DMS 273 (cell line): ENCODE measurements around the gene DNM1.
A peak's percentile ranks its signal among the peaks of the same experiment; 100 is the strongest.

Source experiments
- DNase-seq: peaks from one replicate; lab custom pipeline; 2025; ENCODE audit not compliant: unreplicated experiment; lab: John Stamatoyannopoulos, UW

Gene DNM1

GRCh38 chr9:128204858-128205257, 1.7 kb downstream of the DNM1 start:
- DNase-seq: no peak

GRCh38 chr9:128205296-128205944, 2.2 kb downstream of the DNM1 start:
- no peak for DNase-seq

- DNase-seq: no peak
Measured at GRCh38 chr9:128206484-128206883, 3.3 kb downstream of the DNM1 start.

- peak; percentile 56 for DNase-seq
Measured at GRCh38 chr9:128206916-128207910, 4.0 kb downstream of the DNM1 start.

- no peak for DNase-seq
Measured at GRCh38 chr9:128208386-128208785, 5.2 kb downstream of the DNM1 start.

- DNase-seq: peak; percentile 71
Measured at GRCh38 chr9:128208946-128209669, 5.9 kb downstream of the DNM1 start.

- DNase-seq: peak; percentile 41
Measured at GRCh38 chr9:128211186-128211980, 8.2 kb downstream of the DNM1 start.

- no peak for DNase-seq
Measured at GRCh38 chr9:128211981-128212281, 8.8 kb downstream of the DNM1 start.

GRCh38 chr9:128213746-128214497, 10.7 kb downstream of the DNM1 start:
- DNase-seq: no peak

GRCh38 chr9:128214571-128215490, 11.7 kb downstream of the DNM1 start:
- peak; percentile 94 for DNase-seq

- peak; percentile 59 for DNase-seq
Measured at GRCh38 chr9:128215491-128216409, 12.6 kb downstream of the DNM1 start.

- DNase-seq: no peak
Measured at GRCh38 chr9:128216781-128217553, 13.8 kb downstream of the DNM1 start.

- no peak for DNase-seq
Measured at GRCh38 chr9:128218172-128218517, 15.0 kb downstream of the DNM1 start.

- DNase-seq: peak; percentile 40
Measured at GRCh38 chr9:128218518-128219389, 15.6 kb downstream of the DNM1 start.

GRCh38 chr9:128219831-128220230, 16.7 kb downstream of the DNM1 start:
- no peak for DNase-seq

GRCh38 chr9:128222026-128222425, 18.8 kb downstream of the DNM1 start:
- no peak for DNase-seq
